GM21390 (cell line): ENCODE results near the gene SGCD.

Experiments
- ATAC-seq: cut with Tn5 transposase; IDR thresholded peaks from one replicate; pipeline ENCODE4 v1.9.1; 2021; ENCODE audit not compliant: unreplicated experiment

SGCD gene

GRCh38 chr5:156361436-156362109 lies 34.6 kb downstream of the SGCD start:
- no peak for ATAC-seq

GRCh38 chr5:156363861-156364260 lies 36.9 kb downstream of the SGCD start:
- ATAC-seq, result no peak

DNA sequence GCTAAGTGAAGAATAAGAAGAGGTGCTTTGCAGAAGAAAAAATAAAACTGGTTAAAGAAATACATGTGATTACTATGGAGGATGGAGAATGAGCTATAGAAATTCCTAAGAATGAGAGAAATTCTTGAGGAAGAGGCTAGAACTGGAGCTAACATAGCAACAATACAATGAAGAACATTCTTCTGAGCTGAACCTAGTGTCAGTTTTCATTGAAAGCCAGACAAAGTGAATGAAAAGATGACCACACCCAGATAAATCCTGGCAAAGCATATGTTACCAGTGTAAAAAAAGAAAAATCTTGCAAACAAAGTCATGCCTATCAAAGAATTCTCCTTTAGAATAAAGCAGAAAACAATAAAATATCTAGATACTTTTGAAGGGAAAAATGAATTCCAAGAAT lies 39.6 kb downstream of the SGCD start:
- no peak for ATAC-seq

- no peak for ATAC-seq
Measured at GRCh38 chr5:156367597-156367996, 40.6 kb downstream of the SGCD start.

GRCh38 chr5:156375895-156376495 lies 49.0 kb downstream of the SGCD start:
- ATAC-seq, result peak; percentile 50

DNA sequence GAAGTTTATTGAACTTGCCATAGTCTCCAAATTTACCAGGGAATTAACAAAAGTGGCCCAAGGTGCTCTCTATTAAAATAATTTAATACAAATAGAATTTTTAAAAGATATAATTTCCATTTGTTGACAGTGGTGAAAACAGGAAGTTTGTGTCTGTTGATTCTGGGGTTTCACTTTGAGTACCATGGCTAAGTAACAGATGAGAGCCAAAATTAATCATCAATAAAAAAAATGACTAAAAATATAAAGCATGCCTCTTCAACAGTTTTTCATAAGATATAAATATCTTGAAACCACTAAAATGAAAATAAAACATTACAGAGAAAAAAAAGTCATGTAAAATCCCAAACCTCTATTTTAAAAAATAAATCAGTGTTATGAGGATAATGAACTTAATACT lies 49.8 kb downstream of the SGCD start:
- peak; percentile 39 for ATAC-seq

DNA sequence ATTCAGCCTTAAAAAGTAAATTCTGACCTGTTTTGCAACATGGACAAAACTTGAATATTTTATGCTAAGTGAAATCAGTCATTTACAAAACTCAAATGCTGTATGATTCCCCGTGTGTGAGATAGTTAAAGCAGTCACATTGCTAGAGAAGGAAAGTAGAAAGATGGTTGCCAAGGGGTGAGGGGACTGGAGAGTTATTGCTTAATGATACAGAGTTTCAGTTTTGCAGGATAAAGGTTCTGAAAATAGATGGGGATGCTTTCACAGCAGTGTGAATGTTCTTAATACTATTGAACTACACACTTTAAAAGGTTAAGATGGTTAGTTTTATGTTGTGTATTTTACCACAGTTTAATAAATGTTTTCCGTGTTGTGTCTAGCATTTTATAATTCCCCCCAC lies 51.2 kb downstream of the SGCD start:
- peak; percentile 44 for ATAC-seq

DNA sequence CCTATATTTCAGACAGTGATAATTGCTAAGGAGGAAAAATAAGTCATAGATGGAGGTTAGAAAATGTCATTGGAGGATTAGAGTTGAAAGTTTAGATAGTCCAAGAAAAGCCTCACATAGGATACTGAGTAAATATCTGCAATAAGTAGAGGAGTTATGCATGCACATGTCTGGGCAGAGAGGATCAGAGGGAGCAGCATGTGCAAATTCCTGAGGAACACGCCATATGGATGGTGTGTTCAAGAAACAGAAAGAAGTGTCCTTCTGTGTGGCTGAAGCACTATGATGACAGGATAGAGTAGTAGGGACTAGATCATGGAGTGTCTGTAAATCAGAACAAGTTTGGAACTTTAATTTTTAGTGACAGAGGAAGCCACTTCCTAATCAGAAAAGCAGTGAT lies 52.2 kb downstream of the SGCD start:
- ATAC-seq, result no peak

GRCh38 chr5:156380848-156381247 lies 53.9 kb downstream of the SGCD start:
- ATAC-seq, result no peak

DNA sequence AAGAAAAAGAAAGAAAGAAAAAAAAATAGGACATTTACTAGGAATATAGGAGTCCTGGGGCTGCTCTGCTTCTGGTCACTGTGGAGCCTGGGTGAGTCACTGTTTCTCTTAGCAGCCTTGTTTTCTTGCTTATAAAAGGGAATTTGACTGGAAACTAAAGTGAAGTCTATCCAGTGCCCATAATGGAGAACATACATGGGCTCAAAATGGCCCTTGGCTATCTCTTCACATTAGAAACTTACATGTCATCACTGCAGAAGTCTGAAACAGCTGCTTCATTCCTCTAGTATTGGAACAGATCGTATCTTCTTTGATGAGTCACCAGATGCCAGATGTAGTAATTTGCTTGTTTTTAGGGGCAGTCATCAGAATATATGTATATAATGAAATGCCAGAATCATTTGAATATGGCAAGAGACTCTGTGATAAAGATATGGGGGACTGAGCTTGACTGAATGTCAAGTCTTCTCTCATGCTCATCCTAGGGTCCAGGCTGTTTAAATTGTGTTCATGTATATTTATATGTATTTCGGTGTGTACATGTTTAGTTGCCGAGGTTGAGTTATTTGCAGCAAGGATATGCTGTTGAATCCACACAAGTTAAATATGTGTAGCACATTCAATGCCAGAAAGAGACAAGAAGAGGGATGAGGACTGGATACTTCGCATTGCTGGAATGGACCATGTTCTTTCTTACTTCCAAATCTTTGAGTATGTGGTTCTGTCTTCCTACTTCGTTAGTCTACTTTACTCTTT lies 56.7 kb downstream of the SGCD start:
- ATAC-seq, result no peak

DNA sequence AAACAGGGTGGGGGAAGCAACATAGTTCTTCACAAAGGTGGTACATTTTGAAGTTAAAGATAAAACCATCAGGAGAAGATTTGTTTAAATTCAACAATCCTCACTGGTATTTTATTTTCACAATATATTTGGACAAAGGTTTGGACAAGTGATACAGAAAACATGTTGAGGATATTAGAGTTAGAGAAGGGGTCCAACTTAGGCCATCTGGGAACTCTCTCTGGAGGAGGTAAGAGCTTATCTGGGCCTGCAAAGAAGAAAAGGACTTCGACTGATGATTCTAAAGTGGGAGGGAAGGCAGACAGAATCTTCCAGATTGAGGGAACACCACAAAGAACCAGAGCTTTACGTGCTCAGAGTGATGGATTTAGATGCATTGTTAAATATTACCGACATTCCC lies 58.5 kb downstream of the SGCD start:
- no peak for ATAC-seq

GRCh38 chr5:156386976-156387375 lies 60.0 kb downstream of the SGCD start:
- no peak for ATAC-seq

GRCh38 chr5:156387391-156387790 lies 60.4 kb downstream of the SGCD start:
- ATAC-seq, result no peak

DNA sequence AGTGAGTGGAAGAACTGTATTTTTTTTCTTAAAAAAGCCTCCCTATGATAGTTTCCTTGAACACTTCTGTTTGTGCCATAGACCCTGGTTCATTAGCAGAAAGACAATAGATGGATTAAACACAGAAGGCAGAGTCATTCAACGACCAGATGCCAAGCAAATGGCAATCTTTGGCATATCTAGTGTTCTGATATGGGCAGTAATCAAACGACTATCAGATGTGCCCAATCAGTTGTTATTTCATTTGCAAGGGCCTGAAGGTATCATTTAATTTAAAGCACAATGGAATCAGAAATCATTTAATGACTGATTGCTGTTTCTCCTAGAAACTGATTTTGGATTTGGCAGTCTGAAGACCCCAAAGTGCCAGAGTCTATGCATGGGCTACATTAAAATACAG lies 61.3 kb downstream of the SGCD start:
- no peak for ATAC-seq

GRCh38 chr5:156391139-156391538 lies 64.2 kb downstream of the SGCD start:
- no peak for ATAC-seq

DNA sequence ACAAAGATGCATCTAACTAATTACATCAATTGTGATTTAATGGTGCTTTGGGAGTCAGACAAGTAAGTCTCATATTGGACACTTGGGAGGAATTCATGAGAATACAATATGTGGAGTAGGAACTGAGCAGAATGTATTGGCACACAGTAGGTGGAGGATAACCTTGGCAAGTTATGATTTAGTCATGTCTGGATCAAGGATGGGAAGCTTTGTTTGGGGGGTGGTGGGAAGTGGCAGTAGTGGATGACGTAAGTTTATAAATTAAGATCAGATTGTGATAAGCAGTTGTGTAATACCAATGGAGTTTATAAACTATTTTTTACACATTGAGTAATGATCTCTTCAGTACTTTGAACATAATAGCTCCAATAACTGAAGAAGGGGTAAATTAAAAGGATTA lies 67.0 kb downstream of the SGCD start:
- ATAC-seq, result no peak

- no peak for ATAC-seq
Measured at GRCh38 chr5:156394642-156395305, 67.8 kb downstream of the SGCD start.

DNA sequence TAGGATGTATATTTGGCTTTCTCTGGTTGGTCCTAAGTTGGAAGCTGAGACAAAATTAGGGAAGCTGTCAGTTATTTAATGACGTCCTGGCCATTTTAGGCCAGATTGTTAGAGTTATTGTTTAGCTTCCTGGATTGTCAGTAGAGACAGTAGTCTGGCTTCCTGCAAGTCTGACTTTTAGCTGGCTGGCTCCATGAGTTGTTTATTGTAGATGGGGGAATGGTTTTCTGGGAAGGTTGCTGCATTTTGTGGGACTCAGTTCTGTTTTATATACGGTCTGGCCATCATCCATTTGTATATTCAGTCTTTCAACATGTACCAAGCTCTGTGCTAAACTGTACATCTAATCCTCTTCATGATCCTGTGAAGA lies 68.3 kb downstream of the SGCD start:
- ATAC-seq, result no peak

GRCh38 chr5:156396063-156396829 lies 69.3 kb downstream of the SGCD start:
- ATAC-seq, result no peak

DNA sequence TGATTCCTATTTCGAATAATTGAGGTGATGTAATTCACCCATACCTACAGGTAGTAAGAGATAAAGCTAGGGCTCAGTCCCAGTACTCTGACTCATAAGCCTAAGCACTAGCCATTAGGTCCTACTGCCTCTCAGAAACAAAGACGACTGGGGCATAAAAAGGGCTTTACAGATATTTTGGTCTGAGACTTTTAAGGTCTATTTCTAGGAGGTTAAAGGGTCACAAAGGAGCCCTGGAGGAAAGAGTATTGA lies 69.8 kb downstream of the SGCD start:
- no peak for ATAC-seq

DNA sequence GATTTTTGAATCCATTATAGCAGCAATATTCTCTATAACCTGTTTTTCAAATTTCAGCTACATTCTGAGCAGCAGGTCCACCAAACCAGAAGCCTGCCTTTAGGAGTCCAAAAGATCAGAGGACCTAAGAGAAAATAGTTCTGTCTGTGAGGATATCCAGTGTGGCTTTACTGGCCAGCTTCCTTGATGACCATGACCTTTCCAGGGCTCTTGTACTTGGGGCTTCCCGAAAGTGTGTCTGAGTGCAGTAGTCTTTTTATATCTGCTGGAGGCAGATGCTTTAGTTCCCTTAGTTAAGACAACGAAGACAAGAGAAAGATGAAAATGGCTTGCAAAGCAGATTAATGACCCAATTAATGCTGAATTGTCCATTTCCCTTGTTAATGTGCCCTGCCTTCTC lies 72.4 kb downstream of the SGCD start:
- ATAC-seq, result no peak
